Neuronal stem cell (in vitro differentiated cells): ENCODE measurements around the gene OR6C1.
"Not testable (repeated sequence)": the region's sequence is repeated elsewhere in the genome, so short reads cannot be mapped to it uniquely, and the experiment has no call there.

Experiments
- DNase-seq: peaks from one replicate; pipeline ENCODE4 v3.0.0-alpha.2; 2013; ENCODE audit warnings: low spot score
- H2AFZ ChIP-seq: one replicate; pipeline ENCODE4 v1.6.1; 2013; ENCODE audit warnings: mild to moderate bottlenecking, low read length, inconsistent platforms
- H2AK5ac ChIP-seq: 2 replicates; pipeline ENCODE4 v1.6.1; 2013; ENCODE audit warnings: low read depth, mild to moderate bottlenecking, inconsistent platforms, low read length, moderate library complexity, mixed read lengths
- H2BK120ac ChIP-seq: 2 replicates; pipeline ENCODE4 v1.6.1; 2013; ENCODE audit warnings: low read depth, mild to moderate bottlenecking, inconsistent platforms, low read length, moderate library complexity, mixed read lengths
- H2BK12ac ChIP-seq: one replicate; pipeline ENCODE4 v1.6.1; 2013; ENCODE audit warnings: low read length, inconsistent platforms
- H2BK15ac ChIP-seq: 2 replicates; pipeline ENCODE4 v1.6.1; 2013; ENCODE audit warnings: mild to moderate bottlenecking, low read length, inconsistent platforms, mixed read lengths
- H2BK5ac ChIP-seq: one replicate; pipeline ENCODE4 v1.6.1; 2013; ENCODE audit warnings: inconsistent platforms, mild to moderate bottlenecking, low read length, moderate library complexity
- H3K14ac ChIP-seq: one replicate; pipeline ENCODE4 v1.6.1; 2013; ENCODE audit warnings: low read length, inconsistent platforms
- H3K18ac ChIP-seq: 2 replicates; pipeline ENCODE4 v1.6.1; 2013; ENCODE audit warnings: low read length, inconsistent platforms
- H3K23ac ChIP-seq: 2 replicates; pipeline ENCODE4 v1.6.1; 2013; ENCODE audit warnings: low read depth, mild to moderate bottlenecking, mixed read lengths, low read length, inconsistent platforms; ENCODE audit not compliant: poor library complexity
- H3K27ac ChIP-seq: replicated peaks from 3 replicates; pipeline ENCODE4 v1.5.1; 2013; ENCODE audit warnings: low read length, inconsistent platforms
- H3K27me3 ChIP-seq, 3 experiments: 2 replicates each; pipeline ENCODE4 v1.6.1; 2013; ENCODE audit warnings: low read length in 3 of 3, mild to moderate bottlenecking in 2 of 3, inconsistent platforms in 1 of 3, low read depth in 1 of 3, mixed read lengths in 1 of 3, moderate library complexity in 1 of 3; ENCODE audit not compliant: control insufficient read depth in 3 of 3, insufficient read depth in 3 of 3
- H3K36me3 ChIP-seq, 2 donors: replicated peaks in 1 of 2; 2 replicates each; pipeline ENCODE4 v1.6.1; 2013; ENCODE audit warnings: low read length in 2 of 2; ENCODE audit not compliant: control insufficient read depth in 2 of 2, insufficient read depth in 2 of 2
- H3K4ac ChIP-seq: 2 replicates; pipeline ENCODE4 v1.6.1; 2013; ENCODE audit warnings: inconsistent platforms, mild to moderate bottlenecking, low read length, moderate library complexity
- H3K4me1 ChIP-seq, 2 donors: 1 replicate in 1 of 2; 2 replicates in 1 of 2; pipeline ENCODE4 v1.6.1; 2013; ENCODE audit warnings: low read length in 2 of 2, low read depth in 1 of 2; ENCODE audit not compliant: control insufficient read depth in 2 of 2, insufficient read depth in 1 of 2
- H3K4me2 ChIP-seq: one replicate; pipeline ENCODE4 v1.6.1; 2013; ENCODE audit warnings: mild to moderate bottlenecking, low read length, inconsistent platforms; ENCODE audit not compliant: insufficient read depth, poor library complexity, severe bottlenecking
- H3K4me3 ChIP-seq, 2 donors: 2 replicates each; pipeline ENCODE4 v1.5.1; 2013; ENCODE audit warnings: low read length in 2 of 2, mild to moderate bottlenecking in 2 of 2, inconsistent platforms in 1 of 2, moderate library complexity in 1 of 2
- H3K79me1 ChIP-seq: one replicate; pipeline ENCODE4 v1.6.1; 2013; ENCODE audit warnings: low read depth, mild to moderate bottlenecking, inconsistent platforms, low read length, moderate library complexity
- H3K9ac ChIP-seq: one replicate; pipeline ENCODE4 v1.6.1; 2013; ENCODE audit warnings: mild to moderate bottlenecking, low read depth, low read length, inconsistent platforms; ENCODE audit not compliant: poor library complexity
- H3K9me3 ChIP-seq, 2 donors: replicated peaks in 1 of 2; 2 replicates each; pipeline versions ENCODE3 to v1.6.1; 2013; ENCODE audit warnings: low read length in 2 of 2, mild to moderate bottlenecking in 2 of 2, inconsistent platforms in 1 of 2, low read depth in 1 of 2, mixed read lengths in 1 of 2, moderate library complexity in 1 of 2; ENCODE audit not compliant: control insufficient read depth in 2 of 2, insufficient read depth in 1 of 2
- H4K8ac ChIP-seq: one replicate; pipeline ENCODE4 v1.6.1; 2013; ENCODE audit warnings: low read depth, mild to moderate bottlenecking, inconsistent platforms, low read length, moderate library complexity
- H4K91ac ChIP-seq: one replicate; pipeline ENCODE4 v1.6.1; 2013; ENCODE audit warnings: low read length, low read depth, mild to moderate bottlenecking, inconsistent platforms; ENCODE audit not compliant: poor library complexity
- WGBS, 2 donors: extraction: QIAGEN DNeasy Blood & Tissue Kit; methylation state at CpG; one replicate each; pipeline ENCODE4 v1.1.7; 2013; ENCODE audit warnings: missing lambda C conversion rate in 2 of 2, mixed read lengths in 1 of 2; ENCODE audit not compliant: insufficient read length in 2 of 2, insufficient replicate concordance in 1 of 2; ENCODE audit errors: extremely low coverage in 2 of 2; 5-methylcytosine and 5-hydroxymethylcytosine counted together

The OR6C1 gene

GRCh38 chr12:55320201-55320600, 6.1 kb downstream of the OR6C1 start:
- H2AFZ ChIP-seq = no peak overlapping the region
- H2AK5ac ChIP-seq = no peak overlapping the region
- H4K8ac ChIP-seq = no peak overlapping the region
- H4K91ac ChIP-seq = no peak overlapping the region
- H2BK5ac ChIP-seq = no peak overlapping the region
- H3K18ac ChIP-seq = no peak overlapping the region
- WGBS, 2 donors = no CpG with 5 or more reads among the region's 4 CpGs
- no peak overlapping the region for H3K9ac ChIP-seq
- no peak overlapping the region for H2BK12ac ChIP-seq
- no peak overlapping the region for H3K4me2 ChIP-seq
- no peaks in the 10 kb centered on the region for H3K4me1 ChIP-seq
- H3K4me3 ChIP-seq = no peak overlapping the region
- no peak overlapping the region for H3K27ac ChIP-seq
- no peak overlapping the region for H2BK120ac ChIP-seq
- no peak overlapping the region for H3K4ac ChIP-seq
- no peak overlapping the region for H2BK15ac ChIP-seq
- no peaks in the 10 kb centered on the region for H3K27me3 ChIP-seq
- no peaks in the 10 kb centered on the region for H3K36me3 ChIP-seq
- H3K9me3 ChIP-seq = no peaks in the 10 kb centered on the region
- H3K14ac ChIP-seq = no peak overlapping the region
- no peak for DNase-seq
- no peak overlapping the region for H3K23ac ChIP-seq
- H3K79me1 ChIP-seq = no peaks in the 10 kb centered on the region

DNA sequence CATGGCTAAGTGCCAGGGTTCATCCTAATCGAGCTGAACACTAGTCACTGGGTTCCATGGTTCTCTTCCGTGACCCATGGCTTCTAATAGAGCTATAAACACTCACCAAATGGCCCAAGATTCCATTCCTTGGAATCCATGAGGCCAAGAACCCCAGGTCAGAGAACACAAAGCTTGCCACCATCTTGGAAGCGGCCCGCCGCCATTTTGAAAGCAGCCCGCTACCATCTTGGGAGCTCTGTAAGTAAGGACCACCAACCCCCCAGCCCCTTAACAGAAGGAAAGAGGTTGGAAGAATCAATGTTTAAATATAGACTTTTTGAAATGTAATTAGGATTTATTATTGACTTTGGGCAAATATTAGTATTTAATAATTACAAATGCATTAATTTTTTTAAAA, 11.7 kb downstream of the OR6C1 start:
- not testable (repeated sequence) for DNase-seq, H3K36me3 ChIP-seq, H4K91ac ChIP-seq, H2AK5ac ChIP-seq, H3K18ac ChIP-seq, H2BK12ac ChIP-seq, H3K27ac ChIP-seq, H3K14ac ChIP-seq, H4K8ac ChIP-seq, H3K4me1 ChIP-seq, H3K27me3 ChIP-seq, H3K79me1 ChIP-seq, H3K4me3 ChIP-seq, H3K4ac ChIP-seq, H2BK15ac ChIP-seq, H2BK5ac ChIP-seq, H2BK120ac ChIP-seq, H3K4me2 ChIP-seq, H2AFZ ChIP-seq, H3K9me3 ChIP-seq, H3K9ac ChIP-seq, H3K23ac ChIP-seq
- WGBS, 2 donors = no CpG with 5 or more reads among the region's 6 CpGs

DNA sequence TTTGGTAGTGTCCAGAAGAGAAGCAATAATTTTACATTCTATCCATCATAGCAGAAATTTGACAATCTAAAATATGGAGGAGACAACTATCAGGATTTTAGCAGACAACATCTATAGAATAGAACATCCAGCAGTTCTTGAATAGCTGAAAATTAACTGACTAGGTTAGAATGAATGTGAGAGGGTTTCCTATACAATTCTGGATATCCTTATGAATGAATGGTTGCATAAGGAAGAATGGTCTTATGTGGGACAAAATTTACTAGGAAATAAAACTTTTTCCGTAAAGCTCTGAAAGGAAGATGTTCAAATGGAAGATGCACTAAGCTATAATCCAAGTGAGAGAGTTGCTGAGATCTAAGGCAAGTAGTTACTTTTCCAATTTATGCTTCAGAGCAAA, 16.3 kb downstream of the OR6C1 start, which contains the start of gene OR6C3:
TSS of gene OR6C3 (plus strand) at position 301 of the 400 bp plus-strand sequence. CDS start 955 bp downstream, outside the sequence.
- WGBS, 2 donors = no CpG with 5 or more reads among the region's 1 CpG
- no peak for DNase-seq
- H3K27ac ChIP-seq = no peak within 1 kb of the TSS

GRCh38 chr12:55336002-55336401, 21.9 kb downstream of the OR6C1 start:
- Histone ChIP-seq H2BK12ac (no peak overlapping the region), H3K4me2 (no peak overlapping the region), H3K79me1 (no peaks in the 10 kb centered on the region), H4K8ac (no peak overlapping the region), H3K4ac (no peak overlapping the region), H3K4me3 (no peak overlapping the region), H2BK5ac (no peak overlapping the region), H3K9me3 (no peaks in the 10 kb centered on the region), H4K91ac (no peak overlapping the region), H3K4me1 (no peaks in the 10 kb centered on the region), H3K36me3 (no peaks in the 10 kb centered on the region), H2AFZ (no peak overlapping the region), H3K9ac (no peak overlapping the region), H2BK120ac (no peak overlapping the region), H3K27ac (no peak overlapping the region), H3K18ac (no peak overlapping the region), H3K27me3 (no peaks in the 10 kb centered on the region), H3K14ac (no peak overlapping the region), H2BK15ac (no peak overlapping the region), H3K23ac (no peak overlapping the region), H2AK5ac (no peak overlapping the region)
- DNase-seq = no peak
- WGBS, 2 donors = no CpG with 5 or more reads among the region's 10 CpGs

More for the DNA sequence above, 16.3 kb downstream of the OR6C1 start, which contains the start of gene OR6C3:
- no peak within 1 kb of the TSS for H3K4me2 ChIP-seq
- no peak within 1 kb of the TSS for H4K8ac ChIP-seq
- no peaks in the 10 kb centered on the region for H3K4me1 ChIP-seq
- no peak within 1 kb of the TSS for H2AK5ac ChIP-seq
- H2BK120ac ChIP-seq = no peak within 1 kb of the TSS
- no peak within 1 kb of the TSS for H3K14ac ChIP-seq
- no peak within 1 kb of the TSS for H2AFZ ChIP-seq
- H3K4me3 ChIP-seq = no peak within 1 kb of the TSS
- no peak within 1 kb of the TSS for H2BK12ac ChIP-seq
- no peak within 1 kb of the TSS for H4K91ac ChIP-seq
- H3K18ac ChIP-seq = no peak within 1 kb of the TSS
- H3K27me3 ChIP-seq = no peaks in the 10 kb centered on the region
- no peak within 1 kb of the TSS for H2BK15ac ChIP-seq
- H3K36me3 ChIP-seq = no peaks in the 10 kb centered on the region
- no peak within 1 kb of the TSS for H3K23ac ChIP-seq
- H3K9ac ChIP-seq = no peak within 1 kb of the TSS
- H3K4ac ChIP-seq = no peak within 1 kb of the TSS
- H3K9me3 ChIP-seq = no peaks in the 10 kb centered on the region
- H2BK5ac ChIP-seq = no peak within 1 kb of the TSS
- no peaks in the 10 kb centered on the region for H3K79me1 ChIP-seq
